Panc1 (cell line): ENCODE results near the gene TNFSF12.

Source experiments
- CTCF ChIP-seq: fragments of 450-650 bp; IDR thresholded peaks from 2 replicates; pipeline ENCODE4 v1.5.1; 2017; ENCODE audit warnings: mild to moderate bottlenecking
- POLR2AphosphoS5 ChIP-seq: IDR thresholded peaks from 2 replicates; pipeline ENCODE4 v1.6.1; 2012; ENCODE audit warnings: mild to moderate bottlenecking, low read depth, low read length, moderate library complexity
- REST ChIP-seq, 2 experiments: IDR thresholded peaks; 2 replicates each; pipeline ENCODE4 v1.6.1; 2011 to 2012; ENCODE audit warnings: low read depth in 2 of 2, control low read depth in 1 of 2, low read length in 1 of 2, mild to moderate bottlenecking in 1 of 2, moderate library complexity in 1 of 2; ENCODE audit not compliant: insufficient read depth in 1 of 2
- SIN3A ChIP-seq: IDR thresholded peaks from 2 replicates; pipeline ENCODE4 v1.6.1; 2012; ENCODE audit warnings: low read depth, mild to moderate bottlenecking, low read length, moderate library complexity, borderline replicate concordance; ENCODE audit not compliant: insufficient read depth
- TCF7L2 ChIP-seq: IDR thresholded peaks from 2 replicates; pipeline ENCODE4 v1.6.1; 2011; ENCODE audit warnings: mild to moderate bottlenecking, low read depth, low read length, inconsistent platforms

DNA sequence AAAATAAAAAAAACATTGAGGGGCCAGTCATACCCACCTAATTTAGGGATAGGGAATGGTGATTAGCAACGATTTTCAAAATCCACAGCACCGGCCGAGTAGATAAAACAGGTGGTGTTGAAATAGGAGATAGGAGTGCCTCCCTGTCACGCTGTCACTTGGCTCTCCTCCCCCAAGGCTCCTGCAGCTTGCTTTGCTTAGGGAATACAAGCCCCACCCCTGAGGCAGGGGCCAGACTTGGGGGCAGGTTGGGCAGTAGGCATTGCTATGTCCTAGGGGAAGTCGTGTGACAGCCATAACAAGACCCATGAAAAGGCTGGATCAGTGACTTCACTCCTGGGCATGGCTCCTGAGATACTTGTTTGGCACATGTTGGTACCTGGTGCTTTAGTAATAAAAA is 38.9 kb upstream of the TNFSF12 start:
- TF ChIP-seq CTCF: no peak
- no peak for TF ChIP-seq REST (IDR thresholded peaks at IDR 0.05; ENCODE audit: insufficient read depth in 1 of 2, low read depth in 2 of 2, low read length in 1 of 2)
- TF ChIP-seq POLR2AphosphoS5: no peak
- no peak for TF ChIP-seq SIN3A
- no peak for TF ChIP-seq TCF7L2
